Measurements from ENCODE around the gene GCGR.
A peak's percentile ranks its signal among the peaks of the same experiment; 100 is the strongest.

GCGR gene

GRCh38 chr17:81808778-81809555 lies 5.0 kb downstream of the GCGR start:
- peak; percentile 13; the same call in 1 of the 2 replicates for TF ChIP-seq CTCF (conservative IDR thresholded peaks at IDR 0.05)
- H3K27ac ChIP-seq: no peak overlapping the region

DNA sequence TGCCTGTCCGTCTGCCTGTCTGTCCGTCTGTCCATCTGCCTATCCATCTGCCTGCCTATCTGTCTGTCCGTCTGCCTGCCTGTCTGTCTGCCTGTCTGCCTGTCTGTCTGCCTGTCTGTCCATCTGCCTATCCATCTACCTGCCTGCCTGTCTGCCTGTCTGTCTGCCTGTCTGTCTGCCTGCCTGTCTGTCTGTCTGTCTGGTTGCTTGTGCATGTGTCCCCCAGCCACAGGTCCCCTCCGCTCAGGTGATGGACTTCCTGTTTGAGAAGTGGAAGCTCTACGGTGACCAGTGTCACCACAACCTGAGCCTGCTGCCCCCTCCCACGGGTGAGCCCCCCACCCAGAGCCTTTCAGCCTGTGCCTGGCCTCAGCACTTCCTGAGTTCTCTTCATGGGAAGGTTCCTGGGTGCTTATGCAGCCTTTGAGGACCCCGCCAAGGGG lies 5.6 kb downstream of the GCGR start:
- no peak overlapping the region for H3K27ac ChIP-seq
- no peak for TF ChIP-seq CTCF (conservative IDR thresholded peaks at IDR 0.05)

- no peak for TF ChIP-seq CTCF (conservative IDR thresholded peaks at IDR 0.05)
- H3K27ac ChIP-seq: no peak overlapping the region
Observed at GRCh38 chr17:81810476-81810875, 6.5 kb downstream of the GCGR start.

- H3K27ac ChIP-seq: no peak overlapping the region
- TF ChIP-seq CTCF (conservative IDR thresholded peaks at IDR 0.05): no peak
Observed at GRCh38 chr17:81810892-81811704, 7.1 kb downstream of the GCGR start.

DNA sequence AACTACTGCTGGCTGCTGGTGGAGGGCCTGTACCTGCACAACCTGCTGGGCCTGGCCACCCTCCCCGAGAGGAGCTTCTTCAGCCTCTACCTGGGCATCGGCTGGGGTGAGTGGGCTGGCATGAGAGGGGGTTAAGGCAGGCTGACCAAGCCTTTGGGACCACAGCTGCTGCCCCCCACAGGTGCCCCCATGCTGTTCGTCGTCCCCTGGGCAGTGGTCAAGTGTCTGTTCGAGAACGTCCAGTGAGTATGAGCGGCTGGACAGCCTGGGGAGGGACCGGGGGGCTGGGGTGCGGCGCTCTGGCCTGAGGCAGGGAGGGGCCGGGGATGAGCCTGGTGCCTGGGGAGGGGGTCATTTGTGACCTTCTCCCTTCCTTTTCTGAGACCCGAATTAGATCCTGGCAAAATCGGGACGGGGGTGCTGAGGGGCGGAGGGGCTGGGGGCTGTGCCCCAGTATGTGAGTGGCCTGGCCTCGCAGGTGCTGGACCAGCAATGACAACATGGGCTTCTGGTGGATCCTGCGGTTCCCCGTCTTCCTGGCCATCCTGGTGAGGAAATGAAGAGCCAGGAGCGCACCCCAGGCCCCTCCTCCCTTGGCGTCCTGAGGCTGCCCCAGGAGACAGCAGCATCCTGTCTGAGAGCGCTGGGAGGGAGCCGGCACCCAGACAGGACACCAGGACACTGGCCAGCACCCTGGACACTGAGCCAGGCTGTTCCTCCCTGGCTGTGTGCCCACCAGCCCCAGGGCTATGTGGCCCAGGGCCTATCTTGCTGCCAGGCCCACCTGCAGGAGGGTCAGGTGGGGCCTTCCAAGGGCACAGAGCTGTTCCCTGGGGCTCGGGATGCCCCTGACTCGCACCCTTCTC lies 8.0 kb downstream of the GCGR start:
- TF ChIP-seq CTCF (conservative IDR thresholded peaks at IDR 0.05): no peak
- H3K27ac ChIP-seq: peak overlapping the region; percentile 26; the same call in 1 of the 2 replicates

GRCh38 chr17:81812571-81813370 lies 8.8 kb downstream of the GCGR start:
- no peak for TF ChIP-seq CTCF (conservative IDR thresholded peaks at IDR 0.05)
- H3K27ac ChIP-seq: peak overlapping the region; percentile 26; the same call in 1 of the 2 replicates
